HEK293 (cell line): Measurements from ENCODE around the gene AVPR1B.

Experiments used
- CTCF ChIA-PET: fragments of 350-600 bp; formaldehyde crosslinking; extraction: SDS; loops from one replicate; lab custom pipeline; 2021; ENCODE audit warnings: antibody characterized with exemption; lab: Yijun Ruan, JAX
- POLR2A ChIA-PET: fragments of 300-600 bp; formaldehyde crosslinking; extraction: SDS; loops from one replicate; lab custom pipeline; 2020; ENCODE audit warnings: antibody characterized with exemption, inconsistent platforms; lab: Yijun Ruan, JAX
- H3K27ac ChIP-seq: fragments of 200-500 bp; sonication (Bioruptor generic); 2 replicates; pipeline ENCODE4 v1.5.1; 2014; ENCODE audit warnings: low read depth, low read length, control low read depth, inconsistent platforms; ENCODE audit errors: extremely low read depth
- H3K36me3 ChIP-seq, 2 experiments: fragments of 200-500 bp in 1 of 2; sonication (Bioruptor generic) in 1 of 2; 1 replicate in 1 of 2; 2 replicates in 1 of 2; pipeline ENCODE4 v1.5.1; 2014 to 2017; ENCODE audit warnings: inconsistent platforms in 2 of 2, low read length in 2 of 2; ENCODE audit not compliant: control insufficient read depth in 2 of 2, insufficient read depth in 1 of 2
- H3K4me1 ChIP-seq: fragments of 200-500 bp; sonication (Bioruptor generic); 2 replicates; pipeline ENCODE4 v1.5.1; 2014; ENCODE audit warnings: mild to moderate bottlenecking, low read length, inconsistent platforms; ENCODE audit not compliant: control insufficient read depth, insufficient read depth
- H3K4me3 ChIP-seq: 2 replicates; pipeline ENCODE4 v1.5.1; 2011; ENCODE audit warnings: low read depth, mild to moderate bottlenecking, control low read depth, low read length, moderate library complexity
- H3K9me3 ChIP-seq: fragments of 200-500 bp; sonication (Bioruptor generic); 2 replicates; pipeline ENCODE4 v1.5.1; 2014; ENCODE audit warnings: low read depth, low read length, inconsistent platforms; ENCODE audit not compliant: control insufficient read depth, insufficient read depth
- GLIS2 ChIP-seq: fragments of 450-650 bp; formaldehyde crosslinking; IDR thresholded peaks from 2 replicates; pipeline ENCODE4 v1.5.1; 2016; ENCODE audit warnings: missing biosample characterization, missing genetic modification characterization
- HOXD13 ChIP-seq: sonication (generic); formaldehyde crosslinking; IDR thresholded peaks from 2 replicates; pipeline ENCODE4 v1.8.0; 2022; ENCODE audit warnings: missing genetic modification reagents, borderline replicate concordance
- IKZF3 ChIP-seq: fragments of 450-650 bp; IDR thresholded peaks from 2 replicates; pipeline ENCODE4 v1.5.0; 2018; ENCODE audit warnings: missing biosample characterization, mild to moderate bottlenecking, missing genetic modification characterization, moderate library complexity
- KLF7 ChIP-seq: fragments of 450-650 bp; formaldehyde crosslinking; IDR thresholded peaks from 2 replicates; pipeline ENCODE4 v1.5.1; 2016; ENCODE audit warnings: missing biosample characterization, missing genetic modification characterization, borderline replicate concordance
- OSR2 ChIP-seq: fragments of 450-650 bp; formaldehyde crosslinking; IDR thresholded peaks from 2 replicates; pipeline ENCODE4 v1.5.1; 2016; ENCODE audit warnings: missing biosample characterization, missing genetic modification characterization
- PRDM1 ChIP-seq: fragments of 450-650 bp; formaldehyde crosslinking; IDR thresholded peaks from 2 replicates; pipeline ENCODE4; 2016; ENCODE audit warnings: missing biosample characterization, missing genetic modification characterization
- REST ChIP-seq: fragments of 450-650 bp; formaldehyde crosslinking; IDR thresholded peaks from 2 replicates; pipeline ENCODE4 v1.5.1; 2016; ENCODE audit warnings: missing biosample characterization, missing genetic modification characterization
- SETDB1 ChIP-seq: IDR thresholded peaks from one replicate; pipeline ENCODE4 v1.6.1; 2017; ENCODE audit warnings: mild to moderate bottlenecking, low read length, moderate library complexity, mixed read lengths; ENCODE audit not compliant: insufficient read length
- ZBTB10 ChIP-seq: fragments of 450-650 bp; formaldehyde crosslinking; IDR thresholded peaks from 2 replicates; pipeline ENCODE4 v1.5.1; 2016; ENCODE audit warnings: missing biosample characterization, missing genetic modification characterization
- ZNF214 ChIP-seq: fragments of 450-650 bp; formaldehyde crosslinking; IDR thresholded peaks from 2 replicates; pipeline ENCODE4 v1.5.1; 2017; ENCODE audit warnings: missing biosample characterization, mild to moderate bottlenecking, missing genetic modification characterization, borderline replicate concordance
- ZNF23 ChIP-seq: fragments of 450-650 bp; formaldehyde crosslinking; IDR thresholded peaks from 2 replicates; pipeline ENCODE4 v1.5.1; 2016; ENCODE audit warnings: missing biosample characterization, missing genetic modification characterization, borderline replicate concordance
- ZNF366 ChIP-seq: fragments of 450-650 bp; formaldehyde crosslinking; conservative IDR thresholded peaks from 2 replicates; pipeline ENCODE4 v1.5.1; 2016; ENCODE audit warnings: missing biosample characterization, missing genetic modification characterization
- ZNF423 ChIP-seq: fragments of 450-650 bp; formaldehyde crosslinking; IDR thresholded peaks from 2 replicates; pipeline ENCODE4 v1.5.1; 2016; ENCODE audit warnings: missing biosample characterization, missing genetic modification characterization
- ZNF426 ChIP-seq: fragments of 450-650 bp; formaldehyde crosslinking; IDR thresholded peaks from 2 replicates; pipeline ENCODE4 v1.5.1; 2017; ENCODE audit warnings: missing biosample characterization, missing genetic modification characterization, mild to moderate bottlenecking, inconsistent platforms, moderate library complexity
- ZNF664 ChIP-seq: fragments of 450-650 bp; formaldehyde crosslinking; IDR thresholded peaks from 2 replicates; pipeline ENCODE4 v1.5.1; 2016; ENCODE audit warnings: missing biosample characterization, missing genetic modification characterization
- ZNF677 ChIP-seq: fragments of 450-650 bp; IDR thresholded peaks from 2 replicates; pipeline ENCODE4 v1.5.0; 2018; ENCODE audit warnings: missing biosample characterization, mild to moderate bottlenecking, missing genetic modification characterization, moderate library complexity
- ZNF785 ChIP-seq: fragments of 450-650 bp; formaldehyde crosslinking; IDR thresholded peaks from 2 replicates; pipeline ENCODE4 v1.5.1; 2016; ENCODE audit warnings: missing biosample characterization, missing genetic modification characterization
- ZNF837 ChIP-seq: fragments of 450-650 bp; formaldehyde crosslinking; IDR thresholded peaks from 2 replicates; pipeline ENCODE4 v1.5.1; 2016; ENCODE audit warnings: missing biosample characterization, missing genetic modification characterization

AVPR1B gene

GRCh38 chr1:206121269-206121668 is 4.1 kb upstream of the AVPR1B start:
- TF ChIP-seq IKZF3 (tag by site-specific recombination) (no peak), SETDB1 (peak; percentile 91)
- no peak overlapping the region for H3K4me3 ChIP-seq
- ChIA-PET CTCF (interaction anchor here (0.8 kb wide), 2 partner anchors 203 to 462 kb away, joined by 3 to 4 read pairs; no protein-coding TSS in a partner anchor), POLR2A (no interaction called here)
- H3K4me1 ChIP-seq: no peaks in the 10 kb centered on the region
- H3K36me3 ChIP-seq: no peaks in the 10 kb centered on the region
- H3K9me3 ChIP-seq: no peaks in the 10 kb centered on the region; the same call in 1 of the 2 replicates
- no peak overlapping the region for H3K27ac ChIP-seq

DNA sequence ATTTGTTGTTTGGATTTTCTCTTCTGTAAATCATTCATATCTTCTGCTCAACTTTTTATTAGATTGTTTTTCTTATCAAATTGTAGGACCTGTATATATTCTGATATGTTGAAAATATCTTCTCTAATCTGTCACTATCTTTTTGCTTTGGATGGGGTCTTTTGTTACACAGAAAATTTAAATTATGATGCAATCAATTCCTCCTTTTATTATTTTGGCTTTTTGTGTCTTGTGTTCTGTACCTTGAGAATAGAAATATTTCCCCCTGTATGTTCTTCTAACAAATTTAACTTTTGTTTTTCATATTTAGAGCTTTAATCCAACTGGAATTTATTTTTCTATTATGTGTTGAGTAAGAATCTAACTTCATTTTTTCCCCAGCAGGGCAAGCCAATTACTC is 3.2 kb upstream of the AVPR1B start:
- TF ChIP-seq ZNF214 (tag by site-specific recombination): no peak
- TF ChIP-seq OSR2 (tag by site-specific recombination): no peak
- TF ChIP-seq ZNF785 (tag by site-specific recombination): no peak
- no peak for TF ChIP-seq GLIS2
- no peak for TF ChIP-seq REST (tag by site-specific recombination)
- TF ChIP-seq ZNF677 (tag by site-specific recombination): no peak
- no peak for TF ChIP-seq ZBTB10 (tag by site-specific recombination)
- TF ChIP-seq ZNF423 (tag by site-specific recombination): no peak
- TF ChIP-seq ZNF426 (tag by site-specific recombination): no peak
- TF ChIP-seq ZNF664 (tag by site-specific recombination): no peak; the same call in 1 of the 2 replicates
- no peak overlapping the region for H3K27ac ChIP-seq
- CTCF ChIA-PET: interaction anchor here (0.8 to 2.0 kb wide), 3 partner anchors 14 to 202 kb away, joined by 3 to 4 read pairs (median 3); no protein-coding TSS in a partner anchor
- no peak overlapping the region for H3K4me3 ChIP-seq
- no peaks in the 10 kb centered on the region for H3K36me3 ChIP-seq
- POLR2A ChIA-PET: no interaction called here
- no peaks in the 10 kb centered on the region; the same call in 1 of the 2 replicates for H3K9me3 ChIP-seq
- H3K4me1 ChIP-seq: no peaks in the 10 kb centered on the region

GRCh38 chr1:206116873-206117150 is 376 bp downstream of the AVPR1B start:
- POLR2A ChIA-PET: no interaction called here
- no peaks in the 10 kb centered on the region for H3K36me3 ChIP-seq
- no peaks in the 10 kb centered on the region for H3K4me1 ChIP-seq
- TF ChIP-seq ZNF23 (tag by site-specific recombination) (no peak), HOXD13 (CRISPR knock-in tag) (no peak), KLF7 (tag by site-specific recombination) (no peak), PRDM1 (tag by site-specific recombination) (peak; percentile 33; the same call in 1 of the 2 replicates), ZNF366 (tag by site-specific recombination) (peak; percentile 79), IKZF3 (tag by site-specific recombination) (0 out of 2 replicates have a peak, but pooled peaks have one; percentile 19), ZNF837 (tag by site-specific recombination) (no peak)
- peak overlapping the region; percentile 28 for H3K4me3 ChIP-seq
- no peak overlapping the region for H3K27ac ChIP-seq
- CTCF ChIA-PET: interaction anchor here (0.6 kb wide), 1 partner anchor 140 kb away, joined by 3 read pairs; no protein-coding TSS in a partner anchor
- no peaks in the 10 kb centered on the region; the same call in 1 of the 2 replicates for H3K9me3 ChIP-seq
